Measurements from ENCODE around the gene C1orf141.

GRCh38 chr1:67169496-67169895, 34.7 kb upstream of the C1orf141 start:
- no peak for TF ChIP-seq CTCF (IDR thresholded peaks at IDR 0.05)
- no peak for TF ChIP-seq POLR2A (IDR thresholded peaks at IDR 0.05)

Data from right lobe of liver (tissue), 4 donors.